GM12878 (cell line): ENCODE results near the gene NHERF2. TPM values are rescaled to one million over a fixed set of nuclear protein-coding genes. Genes with fewer than 3 reads are reported as not detected.

ENCODE experiments used
- ASH2L ChIP-seq: fragments of 300-600, 200-600 bp; sonication (generic); IDR thresholded peaks from 2 replicates; pipeline ENCODE4 v1.6.1; 2017; ENCODE audit warnings: low read depth, mild to moderate bottlenecking, borderline replicate concordance
- E4F1 ChIP-seq: fragments of 450-650 bp; IDR thresholded peaks from 2 replicates; pipeline ENCODE4 v1.6.1; 2018; ENCODE audit warnings: borderline replicate concordance, mild to moderate bottlenecking; ENCODE audit not compliant: partially characterized antibody
- ETV6 ChIP-seq, 2 experiments: fragments of 450-650 bp in 1 of 2; IDR thresholded peaks in 1 of 2; conservative IDR thresholded peaks in 1 of 2; 2 replicates each; pipeline ENCODE4 v1.6.1; 2014; ENCODE audit warnings: antibody characterized with exemption in 1 of 2, borderline replicate concordance in 1 of 2, low read depth in 1 of 2, mild to moderate bottlenecking in 1 of 2, moderate library complexity in 1 of 2
- HDAC6 ChIP-seq: fragments of 200-600 bp; sonication (generic); IDR thresholded peaks from one replicate; pipeline ENCODE4 v1.8.0; 2017; ENCODE audit warnings: antibody characterized with exemption; ENCODE audit not compliant: unreplicated experiment
- JUNB ChIP-seq: IDR thresholded peaks from 2 replicates; pipeline ENCODE4 v1.6.1; 2016; ENCODE audit warnings: antibody characterized with exemption, mild to moderate bottlenecking
- KDM1A ChIP-seq: fragments of 200-600 bp; sonication (generic); IDR thresholded peaks from 2 replicates; pipeline ENCODE4 v1.6.1; 2016; ENCODE audit warnings: borderline replicate concordance
- NR2C1 ChIP-seq: fragments of 450-650 bp; IDR thresholded peaks from 2 replicates; pipeline ENCODE4 v1.6.1; 2017; ENCODE audit warnings: antibody characterized with exemption, mild to moderate bottlenecking, moderate library complexity
- PBX3 ChIP-seq: IDR thresholded peaks from 2 replicates; pipeline ENCODE4 v1.6.1; 2011; ENCODE audit warnings: mild to moderate bottlenecking, low read depth, low read length, moderate library complexity; ENCODE audit not compliant: insufficient replicate concordance
- RAD51 ChIP-seq: fragments of 450-650 bp; IDR thresholded peaks from 2 replicates; pipeline ENCODE4 v1.6.1; 2016; ENCODE audit warnings: moderate library complexity, mild to moderate bottlenecking, inconsistent platforms
- SKIL ChIP-seq: fragments of 450-650 bp; IDR thresholded peaks from 2 replicates; pipeline ENCODE4 v1.6.1; 2017; ENCODE audit warnings: mild to moderate bottlenecking, low read depth, inconsistent platforms; ENCODE audit not compliant: poor library complexity, severe bottlenecking
- USF1 ChIP-seq: IDR thresholded peaks from 2 replicates; pipeline ENCODE4 v1.6.1; 2011; ENCODE audit warnings: borderline replicate concordance, low read depth, mild to moderate bottlenecking, moderate library complexity, mixed read lengths, low read length; ENCODE audit not compliant: insufficient read depth; ENCODE audit errors: extremely low read length
- WRNIP1 ChIP-seq: IDR thresholded peaks from 2 replicates; pipeline ENCODE4 v1.6.1; 2011; ENCODE audit warnings: low read depth, low read length, improper control_type of control experiment, borderline replicate concordance
- YBX1 ChIP-seq: fragments of 450-650 bp; IDR thresholded peaks from 2 replicates; pipeline ENCODE4 v1.6.1; 2016; ENCODE audit warnings: antibody characterized with exemption
- ZNF384 ChIP-seq: IDR thresholded peaks from 2 replicates; pipeline ENCODE4 v1.6.1; 2012; ENCODE audit warnings: low read depth, mild to moderate bottlenecking, low read length, improper control_type of control experiment, borderline replicate concordance
- ZNF687 ChIP-seq: fragments of 450-650 bp; IDR thresholded peaks from 2 replicates; pipeline ENCODE4 v1.6.1; 2017; ENCODE audit warnings: mild to moderate bottlenecking, moderate library complexity
- ZZZ3 ChIP-seq: IDR thresholded peaks from 2 replicates; pipeline ENCODE4 v1.6.1; 2011; ENCODE audit warnings: low read depth; ENCODE audit not compliant: control insufficient read depth, insufficient read length
- polyA plus RNA-seq, 11 experiments: library from polyadenylated mRNA; depleted of rRNA in 4 of 11; unstranded in 6 of 11; stranded (reverse) in 5 of 11; fragments of >200 nt; fragmentation: Nextera tagmentation in 4 of 11; fragmentation: Illumina TruSeq in 1 of 11; extraction: Ambion mirVana in 4 of 11; extraction: Trizol in 1 of 11; gene quantifications; 1 replicate in 1 of 11; 2 replicates in 10 of 11; pipeline versions ENCODE4 v1.2.1 to v1.2.3, GENCODE V29; 2011 to 2016; ENCODE audit warnings: inconsistent platforms in 2 of 11, missing spikeins in 2 of 11, low read depth in 1 of 11
- total RNA-seq, 4 experiments: library from RNA; depleted of rRNA in 3 of 4; stranded (reverse); fragments of >200 nt in 3 of 4; fragmentation: Illumina TruSeq in 1 of 4; extraction: Trizol in 1 of 4; gene quantifications; 2 replicates each; pipeline versions ENCODE4 v1.2.1 to v1.2.3, GENCODE V29; 2013 to 2021

The NHERF2 gene
- total and polyA plus RNA-seq, 10 of the 15 experiments (the other 5 are each of a cell fraction or from before 2014, with no cell fraction given) = 0.05 to 0.31 (median 0.08) TPM; not detected in 4

GRCh38 chr16:2047330-2048115 is 20.8 kb downstream of the NHERF2 start, which contains the start of the genes NTHL1 and TSC2 (continued):
- TF ChIP-seq ZNF687 (peak; percentile 67; the same call in 1 of the 2 replicates), ASH2L (peak; percentile 76; the same call in 1 of the 2 replicates), NR2C1 (peak; percentile 89), JUNB (no peak), E4F1 (peak; percentile 35), ETV6 (conservative IDR thresholded peaks at IDR 0.05 in 1 of 2, IDR thresholded peaks at IDR 0.05 in 1 of 2; ENCODE audit: borderline replicate concordance in 1 of 2, low read depth in 1 of 2) (no peak), USF1 (peak; percentile 99), HDAC6 (no peak), SKIL (no peak), YBX1 (no peak), ZZZ3 (no peak), KDM1A (no peak), RAD51 (peak; percentile 98), WRNIP1 (no peak), ZNF384 (no peak), PBX3 (no peak)
